HepG2 (cell line): ENCODE measurements around the gene VEZF1. TPM values are rescaled to one million over a fixed set of nuclear protein-coding genes. Genes with fewer than 3 reads are reported as not detected.

Source experiments
- ATAC-seq: fragments of 200-7000 bp; cut with Tn5 transposase; 3 replicates; pipeline ENCODE4 v1.9.1; 2020; ENCODE audit warnings: mild to moderate bottlenecking, moderate library complexity
- BruUV-seq: library from RNA; stranded (reverse); fragments of 400-500 nt; replicated peaks from 2 replicates; lab custom pipeline; 2021; lab: Mats Ljungman, UMichigan
- CTCF ChIA-PET: fragments of 300-600 bp; formaldehyde crosslinking; extraction: SDS; loops from one replicate; lab custom pipeline; 2021; ENCODE audit warnings: low total read pairs, inconsistent platforms, low intra/inter-chr PET ratio; lab: Yijun Ruan, JAX
- POLR2A ChIA-PET: fragments of 350-600 bp; sonication (Branson Sonifier 250); formaldehyde crosslinking; loops from one replicate; lab custom pipeline; 2020; ENCODE audit warnings: antibody characterized with exemption, inconsistent platforms; lab: Yijun Ruan, JAX
- DNase-seq: peaks from one replicate; pipeline ENCODE4 v3.0.0-alpha.2; 2015; ENCODE audit warnings: low spot score
- FAIRE-seq: peaks from 3 replicates; lab custom pipeline; 2011; peaks lifted over from hg19 to GRCh38; lab: Jason Lieb, UNC
- H2AFZ ChIP-seq: one replicate; pipeline ENCODE4 v1.6.1; 2011; ENCODE audit warnings: low read length, inconsistent platforms
- H3K27ac ChIP-seq: fragments of 300-600 bp; 3 replicates; pipeline ENCODE4 v1.8.0; 2011; ENCODE audit warnings: mixed run types, mild to moderate bottlenecking, mixed read lengths, low read length, inconsistent platforms; ENCODE audit not compliant: insufficient read depth; ENCODE audit errors: extremely low read length
- H3K27me3 ChIP-seq, 2 experiments: fragments of 200-600 bp in 1 of 2; 2 replicates in 1 of 2; 3 replicates in 1 of 2; pipeline versions ENCODE4 v1.6.0 to v1.8.0; 2011; ENCODE audit warnings: low read length in 2 of 2, mild to moderate bottlenecking in 2 of 2, moderate library complexity in 2 of 2, inconsistent platforms in 1 of 2; ENCODE audit not compliant: insufficient read depth in 2 of 2, control insufficient read depth in 1 of 2
- H3K36me3 ChIP-seq, 2 experiments: fragments of 200-600 bp in 1 of 2; replicated peaks in 1 of 2; 2 replicates in 1 of 2; 3 replicates in 1 of 2; pipeline versions ENCODE4 v1.5.1 to v1.8.0; 2011; ENCODE audit warnings: low read length in 2 of 2, inconsistent platforms in 1 of 2; ENCODE audit not compliant: insufficient read depth in 2 of 2, control insufficient read depth in 1 of 2
- H3K4me1 ChIP-seq: 2 replicates; pipeline ENCODE4 v1.5.1; 2012; ENCODE audit warnings: low read length, inconsistent platforms; ENCODE audit not compliant: insufficient read depth
- H3K4me2 ChIP-seq: 2 replicates; pipeline ENCODE4 v1.6.0; 2011; ENCODE audit warnings: low read depth, low read length, inconsistent platforms
- H3K4me3 ChIP-seq, 3 experiments: fragments of 200-600 bp in 1 of 3; sonication (generic), shearing (Covaris generic) in 1 of 3; replicated peaks in 1 of 3; 2 replicates each; pipeline ENCODE4 v1.5.1; 2011 to 2016; ENCODE audit warnings: low read length in 3 of 3, inconsistent platforms in 2 of 3, low read depth in 2 of 3, mild to moderate bottlenecking in 2 of 3, control low read depth in 1 of 3, mixed read lengths in 1 of 3; ENCODE audit not compliant: insufficient read depth in 1 of 3
- H3K79me2 ChIP-seq: one replicate; pipeline ENCODE4 v1.6.1; 2011; ENCODE audit warnings: low read length, inconsistent platforms; ENCODE audit not compliant: insufficient read depth
- H3K9ac ChIP-seq: 2 replicates; pipeline ENCODE4 v1.6.0; 2011; ENCODE audit warnings: mild to moderate bottlenecking, low read depth, low read length, inconsistent platforms; ENCODE audit not compliant: insufficient read depth
- H3K9me3 ChIP-seq: 2 replicates; pipeline ENCODE4 v1.5.1; 2012; ENCODE audit warnings: mild to moderate bottlenecking, low read length
- H4K20me1 ChIP-seq: 2 replicates; pipeline ENCODE4 v1.6.0; 2011; ENCODE audit warnings: inconsistent platforms, mild to moderate bottlenecking, low read length, moderate library complexity; ENCODE audit not compliant: insufficient read depth
- AHDC1 ChIP-seq: sonication (generic); formaldehyde crosslinking; IDR thresholded peaks from 2 replicates; pipeline ENCODE4 v1.5.1; 2020; ENCODE audit warnings: mild to moderate bottlenecking, missing genetic modification reagents, borderline replicate concordance
- ARID3A ChIP-seq: IDR thresholded peaks from 2 replicates; pipeline ENCODE4 v1.6.1; 2012; ENCODE audit warnings: low read depth, low read length, improper control_type of control experiment
- FOSL2 ChIP-seq: sonication (generic); formaldehyde crosslinking; IDR thresholded peaks from 2 replicates; pipeline ENCODE4 v1.4.0; 2020; ENCODE audit warnings: missing genetic modification reagents
- JUND ChIP-seq: sonication (generic); formaldehyde crosslinking; IDR thresholded peaks from 2 replicates; pipeline ENCODE4 v1.8.0; 2022; ENCODE audit warnings: mild to moderate bottlenecking, missing genetic modification reagents
- KDM2A ChIP-seq: sonication (generic); formaldehyde crosslinking; IDR thresholded peaks from 2 replicates; pipeline ENCODE4 v1.4.0; 2020; ENCODE audit warnings: low read depth, missing genetic modification reagents, borderline replicate concordance
- MBD4 ChIP-seq: IDR thresholded peaks from 2 replicates; pipeline ENCODE4 v1.6.1; 2012; ENCODE audit warnings: low read length, inconsistent platforms, borderline replicate concordance
- NAIF1 ChIP-seq: sonication (generic); formaldehyde crosslinking; IDR thresholded peaks from 2 replicates; pipeline ENCODE4 v1.5.0; 2020; ENCODE audit warnings: mild to moderate bottlenecking, missing genetic modification reagents, borderline replicate concordance
- NPAS2 ChIP-seq: sonication (generic); formaldehyde crosslinking; IDR thresholded peaks from 2 replicates; pipeline ENCODE4 v1.8.0; 2022; ENCODE audit warnings: mild to moderate bottlenecking, missing genetic modification reagents, borderline replicate concordance
- PHF5A ChIP-seq: IDR thresholded peaks from one replicate; pipeline ENCODE4 v1.6.1; 2018; ENCODE audit warnings: low read depth, missing genetic modification reagents; ENCODE audit not compliant: unreplicated experiment
- POLR2A ChIP-seq, 2 experiments: IDR thresholded peaks; 2 replicates each; pipeline ENCODE4 v1.6.1; 2011; ENCODE audit warnings: low read depth in 2 of 2, low read length in 2 of 2, mild to moderate bottlenecking in 1 of 2, moderate library complexity in 1 of 2; ENCODE audit not compliant: insufficient read depth in 1 of 2
- POLR2AphosphoS5 ChIP-seq: IDR thresholded peaks from 2 replicates; pipeline ENCODE4 v1.6.1; 2012; ENCODE audit warnings: low read depth, low read length
- POLR2G ChIP-seq: fragments of 200-400 bp; formaldehyde crosslinking; IDR thresholded peaks from 2 replicates; pipeline ENCODE4 v1.6.1; 2018; ENCODE audit warnings: mild to moderate bottlenecking, low read depth, low read length, moderate library complexity
- RBM22 ChIP-seq: fragments of 200-400 bp; formaldehyde crosslinking; optimal IDR thresholded peaks from 2 replicates; pipeline ENCODE3; 2017; ENCODE audit warnings: mild to moderate bottlenecking, low read length, moderate library complexity
- SP2 ChIP-seq: sonication (generic); formaldehyde crosslinking; IDR thresholded peaks from 2 replicates; pipeline ENCODE4 v1.5.1; 2020; ENCODE audit warnings: mild to moderate bottlenecking, missing genetic modification reagents
- SRY ChIP-seq: sonication (generic); formaldehyde crosslinking; IDR thresholded peaks from 2 replicates; pipeline ENCODE4 v1.8.0; 2022; ENCODE audit warnings: mild to moderate bottlenecking, missing genetic modification reagents
- STAG1 ChIP-seq: sonication (generic); formaldehyde crosslinking; IDR thresholded peaks from 2 replicates; pipeline ENCODE4 v1.4.0; 2020; ENCODE audit warnings: missing genetic modification reagents
- TEAD2 ChIP-seq: sonication (generic); formaldehyde crosslinking; IDR thresholded peaks from 2 replicates; pipeline ENCODE4 v1.9.0; 2021; ENCODE audit warnings: missing genetic modification reagents
- WGBS: methylation state at CpG from one replicate; pipeline ENCODE4 v1.1.6; 2017; ENCODE audit warnings: low lambda C conversion rate; 5-methylcytosine and 5-hydroxymethylcytosine counted together
- in situ Hi-C: cut with HindIII; loops from 2 replicates; pipeline ENCODE4 v1.10.0; 2017; ENCODE audit warnings: low pct_unique_long_range_greater_than_20kb; ENCODE audit not compliant: extremely low pct_ligation_motif_present
- intact Hi-C: fragments of 100-400 bp; cut with micrococcal nuclease; formaldehyde crosslinking; loops from one replicate; pipeline ENCODE4 v1.10.0; 2022; ENCODE audit not compliant: unreplicated experiment
- polyA plus RNA-seq, 8 experiments: library from polyadenylated mRNA; depleted of rRNA in 3 of 8; stranded (reverse) in 7 of 8; unstranded in 1 of 8; fragments of >200 nt; fragmentation: Illumina TruSeq in 4 of 8; extraction: Trizol in 4 of 8; gene quantifications; 2 replicates each; pipeline versions ENCODE4 v1.2.1 to v1.2.3, GENCODE V29; 2011 to 2016; ENCODE audit warnings: low read depth in 4 of 8, missing spikeins in 1 of 8, mixed read lengths in 1 of 8; ENCODE audit not compliant: insufficient read depth in 1 of 8
- total RNA-seq, 5 experiments: library from RNA; depleted of rRNA; stranded (reverse); fragments of >200 nt; fragmentation: Illumina TruSeq; extraction: Trizol; gene quantifications; 2 replicates each; pipeline ENCODE4 v1.2.3, GENCODE V29; 2016; ENCODE audit warnings: low read depth in 1 of 5

VEZF1 gene
- total and polyA plus RNA-seq, 2 of the 13 experiments (the other 11 are each of a cell fraction or from before 2014, with no cell fraction given) = 45.9 to 49.7 TPM

GRCh38 chr17:57994436-57994835 is 6.4 kb upstream of the VEZF1 start:
- ChIA-PET POLR2A (interaction anchor here (0.7 to 14.7 kb wide), 8 partner anchors 12 to 143 kb away, joined by 3 to 173 read pairs (median 16); partner anchors contain the start of gene SRSF1), CTCF (interaction anchor here (1.5 to 2.0 kb wide), 3 partner anchors 101 to 137 kb away, joined by 7 to 15 read pairs (median 7); no protein-coding TSS in a partner anchor)
- BruUV-seq = no TSS peak
- peak overlapping the region in 1 of 3 experiments; percentile 8; a peak in 1 of 6 replicates for H3K4me3 ChIP-seq
- 24% methylated on average over 2 of the region's 2 CpGs for WGBS
- no peaks in the 10 kb centered on the region for H3K9me3 ChIP-seq
- ATAC-seq (peak; percentile 15), DNase-seq (no peak), FAIRE-seq (no peak)
- intact Hi-C loops (loop anchor here (2.0 kb wide), 1 partner anchor 92 kb away; no protein-coding TSS in a partner anchor), in situ Hi-C loops (no loop called here)
- no peaks in the 10 kb centered on the region for H3K79me2 ChIP-seq
- peaks cover 3% of the 10 kb centered on the region; the same call in 1 of the 2 replicates for H4K20me1 ChIP-seq
- peak overlapping the region; percentile 59 for H3K4me2 ChIP-seq
- H2AFZ ChIP-seq = no peak overlapping the region
- H3K27me3 ChIP-seq = no peaks in the 10 kb centered on the region
- H3K4me1 ChIP-seq = peaks cover 65% of the 10 kb centered on the region
- H3K9ac ChIP-seq = no peak overlapping the region
- H3K36me3 ChIP-seq = no peaks in the 10 kb centered on the region; a peak in 1 of 5 replicates
- H3K27ac ChIP-seq = peak overlapping the region; percentile 52
- TF ChIP-seq SRY (CRISPR knock-in tag) (no peak), NPAS2 (no peak), RBM22 (peak; percentile 90), POLR2AphosphoS5 (0 out of 2 replicates have a peak, but pooled peaks have one; percentile 0), SP2 (CRISPR knock-in tag) (no peak), POLR2A (IDR thresholded peaks at IDR 0.05; ENCODE audit: insufficient read depth in 1 of 2, low read depth in 2 of 2, low read length in 2 of 2) (peak; percentile 31 to 44; a peak in 2 of 4 replicates), FOSL2 (CRISPR knock-in tag) (no peak), TEAD2 (CRISPR knock-in tag) (no peak), PHF5A (peak; percentile 11), JUND (CRISPR knock-in tag) (no peak), AHDC1 (CRISPR knock-in tag) (no peak), ARID3A (no peak), KDM2A (0 out of 2 replicates have a peak, but pooled peaks have one; percentile 24), MBD4 (peak; percentile 36; the same call in 1 of the 2 replicates), STAG1 (0 out of 2 replicates have a peak, but pooled peaks have one; percentile 8), NAIF1 (CRISPR knock-in tag) (no peak), POLR2G (0 out of 2 replicates have a peak, but pooled peaks have one; percentile 21)
